HG03342 (cell line): ENCODE results near the gene HEATR5A.

Source experiments
- ATAC-seq: cut with Tn5 transposase; IDR thresholded peaks from one replicate; pipeline ENCODE4 v1.9.1; 2021; ENCODE audit warnings: mild to moderate bottlenecking, moderate library complexity; ENCODE audit not compliant: unreplicated experiment

Gene HEATR5A

GRCh38 chr14:31428011-31428410 is 7.7 kb upstream of the HEATR5A start:
- no peak for ATAC-seq

DNA sequence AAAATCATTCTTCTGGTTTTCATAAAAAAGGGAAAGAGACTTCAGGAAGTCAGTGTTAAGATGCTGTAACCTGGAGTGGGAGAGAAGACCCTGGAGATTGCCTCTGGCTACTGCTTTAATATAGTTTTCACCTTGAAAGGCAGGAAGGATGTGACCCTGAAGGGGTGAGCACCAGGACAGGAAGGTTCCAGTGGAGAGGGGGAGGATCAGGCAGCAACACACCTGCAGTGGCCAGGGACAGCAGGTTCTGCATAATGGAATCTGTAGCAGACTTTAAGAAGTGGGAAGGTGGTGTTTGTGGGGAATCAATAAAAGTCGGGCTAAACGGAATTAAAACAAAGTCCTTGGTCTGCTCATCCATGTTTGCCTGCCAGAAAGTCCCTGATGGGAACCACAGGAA is 6.3 kb upstream of the HEATR5A start:
- ATAC-seq: no peak

- ATAC-seq: no peak
These were observed 5.6 kb upstream of the HEATR5A start for GRCh38 chr14:31425905-31426304.

DNA sequence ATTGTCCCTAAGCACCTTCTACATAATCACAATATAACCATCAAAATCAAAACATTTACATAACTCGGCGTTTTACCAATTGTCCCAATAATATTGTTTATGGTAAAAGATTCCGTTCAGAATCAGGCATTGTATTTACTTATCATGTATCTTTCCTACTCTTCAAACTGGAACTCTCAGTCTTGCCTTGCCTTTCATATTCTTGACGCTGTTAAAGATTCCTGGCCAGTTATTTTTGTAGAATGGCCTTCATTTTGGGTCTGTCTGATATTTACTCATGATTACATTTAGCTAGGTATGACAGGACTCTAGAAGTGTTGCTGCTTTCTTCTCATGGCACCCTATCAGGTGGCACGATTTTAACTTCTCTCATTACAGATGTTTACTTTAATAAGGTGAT is 850 bp upstream of the HEATR5A start:
- ATAC-seq: no peak

GRCh38 chr14:31419967-31420318 is 407 bp downstream of the HEATR5A start:
- peak; percentile 17 for ATAC-seq

DNA sequence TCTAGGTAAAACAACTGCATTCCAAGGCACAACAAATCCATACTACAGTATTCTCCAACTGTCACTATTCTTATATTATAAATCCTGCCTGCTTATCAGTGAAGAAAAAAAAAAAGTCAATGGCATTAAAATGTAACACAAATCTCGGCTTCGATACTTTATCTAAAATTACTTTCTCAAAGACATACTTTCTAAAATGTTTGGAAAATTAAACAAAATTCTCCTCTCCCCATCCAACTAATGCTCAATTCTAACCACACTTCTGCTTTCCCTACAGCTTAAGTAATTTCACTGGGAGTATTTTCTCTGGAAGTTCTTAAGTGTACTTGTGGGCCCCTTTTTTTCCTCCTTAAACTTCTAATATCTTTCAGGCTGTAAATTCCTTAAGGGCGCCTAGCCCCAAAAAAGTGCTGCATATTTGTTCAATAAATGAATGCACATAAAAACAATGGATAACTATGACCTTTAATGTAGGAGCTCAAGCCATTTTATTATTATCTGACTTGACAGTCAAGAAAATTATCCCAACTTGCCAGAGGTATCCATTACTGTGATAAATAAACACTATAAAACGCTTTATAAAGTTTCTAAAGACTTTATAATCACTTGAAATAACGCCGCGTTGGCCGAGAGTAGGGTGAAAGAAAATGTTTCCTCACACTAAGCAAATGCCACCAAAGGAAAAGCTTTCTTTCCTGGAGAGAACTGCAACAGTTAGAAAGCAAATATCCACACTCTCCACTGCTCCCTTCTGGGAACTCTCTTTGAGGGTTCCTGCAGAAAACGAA is 977 bp downstream of the HEATR5A start:
- no peak for ATAC-seq

- ATAC-seq: no peak
These were observed 1.9 kb downstream of the HEATR5A start for GRCh38 chr14:31418440-31418839.

- ATAC-seq: no peak
These were observed 6.0 kb downstream of the HEATR5A start for GRCh38 chr14:31414190-31414833.

- ATAC-seq: no peak
These were observed 9.1 kb downstream of the HEATR5A start for GRCh38 chr14:31411218-31411727.

- no peak for ATAC-seq
These were observed 10.2 kb downstream of the HEATR5A start for GRCh38 chr14:31410048-31410650.

- no peak for ATAC-seq
These were observed 11.9 kb downstream of the HEATR5A start for GRCh38 chr14:31408421-31408820.

DNA sequence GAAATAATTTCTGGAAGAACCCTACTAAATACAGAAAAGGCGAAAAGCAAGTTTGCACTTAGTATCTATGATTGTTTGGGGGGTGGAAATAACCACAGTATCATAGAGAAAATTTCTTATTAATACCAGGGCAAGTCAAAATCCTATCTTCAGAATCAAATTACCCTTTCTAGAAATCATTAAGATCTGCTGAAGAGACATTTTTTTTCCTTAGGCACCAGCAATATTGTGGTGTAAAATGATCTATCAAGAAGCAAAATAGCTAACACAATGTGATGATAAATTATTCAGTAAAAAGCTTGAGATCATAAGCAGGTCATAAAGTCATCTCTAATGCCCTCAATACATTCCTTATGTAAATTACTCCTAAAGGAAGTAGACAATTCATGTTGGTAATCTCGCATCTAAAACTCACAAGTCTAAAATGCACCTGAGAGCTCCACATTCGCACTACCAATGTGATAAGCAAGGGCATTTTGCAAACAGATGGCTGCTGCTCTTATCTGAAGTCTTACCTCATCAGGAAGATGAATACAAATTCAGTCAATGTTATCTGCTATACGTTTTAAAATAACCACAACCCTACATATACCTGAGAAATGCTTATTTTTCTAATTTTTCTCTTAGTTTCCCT is 14.6 kb downstream of the HEATR5A start:
- no peak for ATAC-seq

GRCh38 chr14:31405106-31405505 is 15.2 kb downstream of the HEATR5A start:
- no peak for ATAC-seq

- no peak for ATAC-seq
These were observed 16.6 kb downstream of the HEATR5A start for GRCh38 chr14:31403707-31404106.

DNA sequence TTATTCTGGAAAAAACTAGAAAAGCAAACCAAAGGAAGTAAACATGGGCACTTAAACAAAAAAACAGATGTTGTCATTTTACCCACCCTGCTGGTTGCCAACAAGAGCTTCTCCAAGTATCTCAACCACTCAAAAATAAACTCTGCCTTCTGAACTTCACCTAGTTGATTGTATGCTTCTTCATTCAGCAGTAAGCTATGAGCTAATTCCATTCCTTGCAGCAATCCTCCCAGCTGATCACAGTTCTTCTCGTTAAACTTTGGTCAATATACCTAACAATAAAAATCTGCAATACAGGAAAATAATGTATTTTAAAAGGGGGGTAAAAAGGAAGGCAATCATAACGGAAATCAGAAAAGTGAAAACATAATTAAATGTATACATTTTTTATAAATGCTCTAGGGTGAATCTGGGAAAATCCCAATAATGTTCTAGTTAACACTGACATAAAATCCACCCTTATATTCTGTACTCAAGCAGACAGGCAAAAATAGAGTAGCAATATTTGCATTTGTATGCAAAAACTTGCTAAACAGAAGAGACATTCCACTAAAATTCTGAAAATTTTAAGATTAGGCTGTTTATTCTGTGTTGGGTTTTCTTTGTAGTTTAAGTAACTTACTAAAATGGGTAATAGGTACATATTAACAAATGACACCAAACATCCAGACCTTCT is 17.4 kb downstream of the HEATR5A start:
- ATAC-seq: no peak

DNA sequence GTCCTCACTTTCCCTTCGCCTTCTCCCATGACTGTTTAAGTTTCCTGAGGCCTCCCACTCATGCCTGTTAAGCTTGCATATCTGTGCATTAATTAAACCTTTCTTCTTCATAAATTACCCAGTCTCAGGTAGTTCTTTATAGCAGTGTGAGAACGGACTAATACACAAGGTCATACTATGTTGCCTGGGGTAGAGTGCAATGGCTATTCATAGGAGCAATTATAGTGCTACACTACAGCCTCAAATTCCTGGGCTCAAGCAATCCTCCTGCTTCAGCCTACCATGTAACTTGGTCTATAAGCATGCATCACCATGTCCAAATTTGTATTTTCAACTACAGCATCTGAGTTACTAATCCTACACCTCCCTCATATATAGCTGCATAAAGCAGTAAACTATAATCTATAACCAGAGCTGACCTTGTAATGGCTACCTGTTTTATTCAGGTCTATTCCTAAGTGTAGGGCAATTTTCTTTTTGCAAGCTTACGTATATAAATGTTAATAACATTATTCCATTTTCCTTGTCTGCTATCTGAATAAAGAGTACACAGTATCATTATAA is 18.9 kb downstream of the HEATR5A start:
- no peak for ATAC-seq

- ATAC-seq: no peak
These were observed 20.2 kb downstream of the HEATR5A start for GRCh38 chr14:31400031-31400638.

GRCh38 chr14:31395572-31396205 is 24.7 kb downstream of the HEATR5A start:
- no peak for ATAC-seq

- ATAC-seq: no peak
These were observed 25.2 kb downstream of the HEATR5A start for GRCh38 chr14:31395119-31395518.
